Keratinocyte (primary cell): ENCODE data around the gene CELF6. TPM values are rescaled to one million over a fixed set of nuclear protein-coding genes. Genes with fewer than 3 reads are reported as not detected.
"Not testable (repeated sequence)": the region's sequence is repeated elsewhere in the genome, so short reads cannot be mapped to it uniquely, and the experiment has no call there.

Experiments used
- DNase-seq: peaks from one replicate; pipeline ENCODE4 v3.0.0-alpha.2; 2011; ENCODE audit warnings: low read depth, missing footprints, low spot score
- FAIRE-seq: peaks from 2 replicates; lab custom pipeline; 2011; peaks lifted over from hg19 to GRCh38; lab: Jason Lieb, UNC
- H2AFZ ChIP-seq: 2 replicates; pipeline ENCODE4 v1.6.0; 2012; ENCODE audit warnings: low read length, control low read depth, inconsistent platforms; ENCODE audit not compliant: control insufficient read depth
- H3K27ac ChIP-seq: 2 replicates; pipeline ENCODE4 v1.5.1; 2011; ENCODE audit warnings: low read length; ENCODE audit not compliant: control insufficient read depth, insufficient read depth
- H3K27me3 ChIP-seq: 3 replicates; pipeline ENCODE4 v1.6.0; 2011; ENCODE audit warnings: low read length; ENCODE audit not compliant: control insufficient read depth, insufficient read depth; ENCODE audit errors: extremely low read depth
- H3K36me3 ChIP-seq, 2 experiments: 2 replicates in 1 of 2; 3 replicates in 1 of 2; pipeline ENCODE4 v1.5.1; 2011; ENCODE audit warnings: low read length in 2 of 2, mild to moderate bottlenecking in 1 of 2; ENCODE audit not compliant: control insufficient read depth in 2 of 2, insufficient read depth in 2 of 2; ENCODE audit errors: extremely low read depth in 1 of 2
- H3K4me1 ChIP-seq: 3 replicates; pipeline ENCODE4 v1.5.1; 2011; ENCODE audit warnings: low read length; ENCODE audit not compliant: control insufficient read depth, insufficient read depth; ENCODE audit errors: extremely low read depth
- H3K4me2 ChIP-seq: 3 replicates; pipeline ENCODE4 v1.6.0; 2011; ENCODE audit warnings: low read depth, low read length; ENCODE audit not compliant: control insufficient read depth, insufficient read depth; ENCODE audit errors: extremely low read depth
- H3K4me3 ChIP-seq, 3 experiments: fragments of 200-600 bp in 1 of 3; sonication (generic) in 1 of 3; 2 replicates in 2 of 3; 3 replicates in 1 of 3; pipeline ENCODE4 v1.5.1; 2011 to 2016; ENCODE audit warnings: low read length in 3 of 3, mild to moderate bottlenecking in 3 of 3, control low read depth in 2 of 3, inconsistent platforms in 1 of 3, low read depth in 1 of 3, mixed read lengths in 1 of 3, mixed run types in 1 of 3, moderate library complexity in 1 of 3; ENCODE audit not compliant: control insufficient read depth in 2 of 3, insufficient read depth in 2 of 3; ENCODE audit errors: extremely low read depth in 1 of 3
- H3K79me2 ChIP-seq: 2 replicates; pipeline ENCODE4 v1.6.0; 2012; ENCODE audit warnings: low read length; ENCODE audit not compliant: control insufficient read depth, insufficient read depth
- H3K9ac ChIP-seq: 3 replicates; pipeline ENCODE4 v1.6.0; 2011; ENCODE audit warnings: low read length; ENCODE audit not compliant: control insufficient read depth, insufficient read depth; ENCODE audit errors: extremely low read depth
- H3K9me1 ChIP-seq: 3 replicates; pipeline ENCODE4 v1.6.0; 2011; ENCODE audit warnings: low read length; ENCODE audit not compliant: control insufficient read depth, insufficient read depth; ENCODE audit errors: extremely low read depth
- H3K9me3 ChIP-seq: 2 replicates; pipeline ENCODE4 v1.5.1; 2012; ENCODE audit warnings: low read depth, low read length; ENCODE audit not compliant: control insufficient read depth
- H4K20me1 ChIP-seq: 3 replicates; pipeline ENCODE4 v1.6.0; 2011; ENCODE audit warnings: low read length; ENCODE audit not compliant: control insufficient read depth, insufficient read depth; ENCODE audit errors: extremely low read depth
- EZH2 ChIP-seq: IDR thresholded peaks from one replicate; pipeline ENCODE4 v1.6.1; 2012; ENCODE audit warnings: inconsistent platforms, mild to moderate bottlenecking, low read length, moderate library complexity
- dilution Hi-C: fragments of 300-500 bp; cut with MboI; formaldehyde crosslinking; loops from one replicate; pipeline ENCODE4 v1.7.0; 2020; ENCODE audit warnings: low sequenced_read_pairs; ENCODE audit not compliant: extremely low pct_ligation_motif_present
- polyA plus RNA-seq, 5 experiments: library from polyadenylated mRNA; depleted of rRNA in 3 of 5; stranded (reverse) in 3 of 5; stranded (forward) in 1 of 5; unstranded in 1 of 5; fragments of >200 nt; gene quantifications; 1 replicate in 1 of 5; 2 replicates in 3 of 5; 3 replicates in 1 of 5; pipeline versions ENCODE4 v1.2.1 to v1.2.3, GENCODE V29; 2011 to 2012; ENCODE audit warnings: missing spikeins in 2 of 5, low read depth in 1 of 5, low replicate concordance in 1 of 5
- TF ChIP-seq, protein P1 (sequence below), 3 experiments: IDR thresholded peaks in 1 of 3; conservative IDR thresholded peaks in 1 of 3; optimal IDR thresholded peaks in 1 of 3; 2 replicates in 2 of 3; 3 replicates in 1 of 3; pipeline versions ENCODE3 to v1.5.1; 2011; ENCODE audit warnings: low read length in 3 of 3, mild to moderate bottlenecking in 3 of 3, moderate library complexity in 2 of 3, control low read depth in 1 of 3, inconsistent platforms in 1 of 3; ENCODE audit not compliant: insufficient read depth in 2 of 3; ENCODE audit errors: extremely low read depth in 1 of 3

CELF6 gene
- polyA plus RNA-seq, 1 donor (not counting 4 experiments of a cell fraction or from before 2014, with no cell fraction given) = 0.04 TPM

- H3K27me3 ChIP-seq = no peaks in the 10 kb centered on the region
- TF ChIP-seq, protein P1, sequence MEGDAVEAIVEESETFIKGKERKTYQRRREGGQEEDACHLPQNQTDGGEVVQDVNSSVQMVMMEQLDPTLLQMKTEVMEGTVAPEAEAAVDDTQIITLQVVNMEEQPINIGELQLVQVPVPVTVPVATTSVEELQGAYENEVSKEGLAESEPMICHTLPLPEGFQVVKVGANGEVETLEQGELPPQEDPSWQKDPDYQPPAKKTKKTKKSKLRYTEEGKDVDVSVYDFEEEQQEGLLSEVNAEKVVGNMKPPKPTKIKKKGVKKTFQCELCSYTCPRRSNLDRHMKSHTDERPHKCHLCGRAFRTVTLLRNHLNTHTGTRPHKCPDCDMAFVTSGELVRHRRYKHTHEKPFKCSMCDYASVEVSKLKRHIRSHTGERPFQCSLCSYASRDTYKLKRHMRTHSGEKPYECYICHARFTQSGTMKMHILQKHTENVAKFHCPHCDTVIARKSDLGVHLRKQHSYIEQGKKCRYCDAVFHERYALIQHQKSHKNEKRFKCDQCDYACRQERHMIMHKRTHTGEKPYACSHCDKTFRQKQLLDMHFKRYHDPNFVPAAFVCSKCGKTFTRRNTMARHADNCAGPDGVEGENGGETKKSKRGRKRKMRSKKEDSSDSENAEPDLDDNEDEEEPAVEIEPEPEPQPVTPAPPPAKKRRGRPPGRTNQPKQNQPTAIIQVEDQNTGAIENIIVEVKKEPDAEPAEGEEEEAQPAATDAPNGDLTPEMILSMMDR (optimal IDR thresholded peaks at IDR 0.05 in 1 of 3, IDR thresholded peaks at IDR 0.05 in 1 of 3, conservative IDR thresholded peaks at IDR 0.05 in 1 of 3; ENCODE audit: extremely low read depth in 1 of 3, insufficient read depth in 2 of 3, low read length in 3 of 3) = no peak
- TF ChIP-seq EZH2 = no peak
- DNase-seq (no peak), FAIRE-seq (no peak)
- H3K4me1 ChIP-seq = peaks cover 8% of the 10 kb centered on the region
- H3K9ac ChIP-seq = no peak overlapping the region
- no peaks in the 10 kb centered on the region for H3K9me3 ChIP-seq
- H3K27ac ChIP-seq = no peak overlapping the region
- no peaks in the 10 kb centered on the region for H4K20me1 ChIP-seq
- H3K79me2 ChIP-seq = peaks cover 3% of the 10 kb centered on the region
- no peak overlapping the region for H3K4me3 ChIP-seq
- H3K36me3 ChIP-seq = no peaks in the 10 kb centered on the region
- H2AFZ ChIP-seq = no peak overlapping the region
- no peak overlapping the region for H3K4me2 ChIP-seq
- dilution Hi-C loops = no loop called here
- no peaks in the 10 kb centered on the region for H3K9me1 ChIP-seq
Observed at GRCh38 chr15:72276326-72276700, 43.6 kb downstream of the CELF6 start.

GRCh38 chr15:72275635-72276325 is 44.2 kb downstream of the CELF6 start:
- H4K20me1 ChIP-seq, H3K27me3 ChIP-seq, H3K4me2 ChIP-seq, H3K79me2 ChIP-seq, dilution Hi-C loops, H3K9me3 ChIP-seq, H3K36me3 ChIP-seq, H3K9ac ChIP-seq, H3K9me1 ChIP-seq, H2AFZ ChIP-seq, H3K4me3 ChIP-seq, FAIRE-seq, DNase-seq, H3K27ac ChIP-seq: not testable (repeated sequence)
- H3K4me1 ChIP-seq = peaks cover 12% of the 10 kb centered on the region

DNA sequence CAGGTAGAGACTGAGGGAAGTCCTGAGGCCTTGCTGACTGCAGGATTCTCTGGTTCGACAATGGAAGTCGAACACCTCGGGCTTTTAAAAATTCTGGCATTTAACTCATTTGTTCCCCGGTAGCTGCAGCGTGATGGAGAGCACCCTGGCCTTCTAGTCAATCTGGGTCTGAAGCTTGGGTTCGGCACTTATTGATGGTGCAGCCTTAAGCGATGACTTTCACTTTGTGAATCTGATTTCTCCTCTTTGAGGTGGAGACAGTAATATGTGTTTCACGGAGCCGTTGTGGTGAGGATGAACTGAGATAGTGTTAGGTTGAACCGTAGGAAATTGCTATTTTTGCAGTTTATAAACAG is 47.0 kb downstream of the CELF6 start:
- Histone ChIP-seq H3K9me3 (no peaks in the 10 kb centered on the region), H3K4me3 (peak overlapping the region; percentile 72 to 83 (median 78)), H3K27me3 (no peaks in the 10 kb centered on the region), H4K20me1 (no peaks in the 10 kb centered on the region), H3K27ac (peak overlapping the region; percentile 51), H3K9ac (peak overlapping the region; percentile 83), H3K9me1 (no peaks in the 10 kb centered on the region), H3K4me1 (peaks cover 12% of the 10 kb centered on the region), H2AFZ (peak overlapping the region; percentile 84), H3K79me2 (peaks cover 15% of the 10 kb centered on the region), H3K36me3 (peaks cover 2 to 18% of the 10 kb centered on the region in 2 experiments), H3K4me2 (peak overlapping the region; percentile 94)
- dilution Hi-C loops = no loop called here
- DNase-seq = no peak
- FAIRE-seq = peak; percentile 17
- TF ChIP-seq, protein P1 (optimal IDR thresholded peaks at IDR 0.05 in 1 of 3, IDR thresholded peaks at IDR 0.05 in 1 of 3, conservative IDR thresholded peaks at IDR 0.05 in 1 of 3; ENCODE audit: extremely low read depth in 1 of 3, insufficient read depth in 2 of 3, low read length in 3 of 3) = no peak
- no peak for TF ChIP-seq EZH2
